IPS-15b (cell line): ENCODE measurements around the gene COLGALT1.

Experiments used
- H3K27me3 ChIP-seq: one replicate; pipeline ENCODE4 v1.6.1; 2013; ENCODE audit warnings: low read length; ENCODE audit not compliant: control insufficient read depth, insufficient read depth
- H3K36me3 ChIP-seq: one replicate; pipeline ENCODE4 v1.6.1; 2013; ENCODE audit warnings: low read length; ENCODE audit not compliant: control insufficient read depth, insufficient read depth
- H3K4me1 ChIP-seq: one replicate; pipeline ENCODE4 v1.6.1; 2013; ENCODE audit warnings: mild to moderate bottlenecking, low read length; ENCODE audit not compliant: control insufficient read depth, insufficient read depth
- H3K4me3 ChIP-seq: one replicate; pipeline ENCODE4 v1.5.1; 2013; ENCODE audit warnings: low read depth, low read length
- H3K9ac ChIP-seq: one replicate; pipeline ENCODE4 v1.6.1; 2013; ENCODE audit warnings: low read depth, mild to moderate bottlenecking, low read length
- H3K9me3 ChIP-seq: one replicate; pipeline ENCODE4 v1.6.1; 2013; ENCODE audit warnings: mild to moderate bottlenecking, low read length; ENCODE audit not compliant: control insufficient read depth, insufficient read depth

COLGALT1 gene

DNA sequence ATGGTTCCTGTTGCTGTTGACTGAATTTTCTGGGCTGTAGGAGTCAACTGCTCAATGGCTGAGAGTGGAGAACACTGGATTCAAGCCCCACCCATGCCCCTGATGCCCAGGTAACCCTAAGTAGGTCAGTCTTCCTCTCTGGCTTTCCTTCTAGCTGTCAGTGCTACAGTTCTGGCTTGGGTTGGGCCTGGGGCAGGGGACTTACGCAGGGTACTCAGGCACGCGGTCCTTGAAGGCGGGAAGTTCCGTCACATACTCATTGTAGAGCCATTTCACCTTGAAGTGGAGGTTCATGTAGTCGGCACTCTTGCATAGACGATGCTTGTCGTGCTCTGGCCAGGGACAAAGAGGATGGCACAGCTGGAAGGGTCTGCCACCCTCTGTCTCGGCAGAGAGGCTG, 77.1 kb downstream of the COLGALT1 start:
- Histone ChIP-seq H3K9me3 (no peaks in the 10 kb centered on the region), H3K36me3 (peaks cover 23% of the 10 kb centered on the region), H3K4me1 (no peaks in the 10 kb centered on the region), H3K4me3 (no peak overlapping the region), H3K9ac (no peak overlapping the region), H3K27me3 (no peaks in the 10 kb centered on the region)
